NCI-H1105 (cell line): Measurements from ENCODE around the gene FAM83G.

ENCODE experiments used
- DNase-seq: peaks from one replicate; lab custom pipeline; 2025; lab: John Stamatoyannopoulos, UW

Gene FAM83G

DNA sequence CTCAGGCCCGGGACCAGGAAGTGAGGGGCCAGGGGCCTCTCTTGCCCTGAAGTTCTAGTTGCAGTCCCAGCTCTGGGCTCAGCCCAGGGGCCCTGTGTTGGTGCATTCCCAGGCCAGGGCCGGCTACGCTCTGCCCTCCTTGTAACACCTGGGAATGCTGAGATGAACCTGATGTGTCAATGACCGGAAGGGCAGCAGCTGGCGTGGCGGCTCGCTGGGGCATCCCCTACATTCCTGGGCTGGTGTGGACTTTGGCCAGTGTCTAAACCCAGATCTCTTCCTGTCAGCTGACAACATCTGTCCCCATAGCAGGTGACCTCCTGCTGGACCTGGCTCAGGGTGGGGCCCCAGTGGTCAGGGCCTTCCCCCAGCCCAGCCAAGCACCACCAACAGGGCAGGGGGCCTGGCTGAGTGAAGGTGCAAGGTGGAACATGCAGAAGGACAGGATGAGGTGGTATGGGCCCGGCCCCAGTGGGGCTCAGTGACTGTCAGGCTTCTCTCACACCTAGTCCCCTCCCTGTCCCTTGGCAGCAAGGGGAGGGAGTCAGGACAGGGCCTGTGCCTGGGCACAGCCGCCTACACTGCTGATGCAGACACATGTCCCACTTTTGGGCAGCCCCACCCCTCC, 15.9 kb downstream of the FAM83G start:
- no peak for DNase-seq

DNA sequence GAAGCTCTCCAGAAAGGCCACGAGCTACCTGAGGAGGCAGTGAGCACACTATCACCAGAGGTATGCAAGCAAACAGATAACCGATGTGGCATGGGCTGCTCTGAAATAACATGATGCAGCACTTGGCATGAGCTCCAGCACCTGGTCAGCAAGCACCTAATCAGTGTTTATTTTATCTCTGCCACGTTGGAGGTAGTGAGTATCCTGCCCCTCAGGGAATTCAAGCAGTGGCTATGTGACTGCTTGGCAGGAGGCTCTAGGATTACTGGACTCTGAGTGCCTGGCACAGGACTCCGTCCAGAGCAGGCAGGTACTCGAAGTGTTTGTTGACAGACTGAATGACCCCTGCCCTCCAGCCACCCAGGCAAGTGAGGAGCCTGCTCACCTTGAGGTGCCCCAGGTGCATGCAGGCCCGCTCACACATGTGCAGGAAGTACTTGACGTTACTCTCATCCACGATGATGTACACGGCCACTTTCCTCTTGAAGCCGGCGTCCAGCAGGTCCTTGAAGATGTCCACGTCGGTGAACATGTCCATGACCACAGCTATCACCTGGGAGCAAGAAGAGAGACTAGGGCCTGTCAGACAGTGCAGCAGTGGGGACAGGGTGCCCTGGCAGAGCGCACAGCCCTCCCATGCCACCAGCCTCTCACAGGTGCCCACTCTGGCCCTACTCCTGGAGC, 16.6 kb downstream of the FAM83G start:
- no peak for DNase-seq

DNA sequence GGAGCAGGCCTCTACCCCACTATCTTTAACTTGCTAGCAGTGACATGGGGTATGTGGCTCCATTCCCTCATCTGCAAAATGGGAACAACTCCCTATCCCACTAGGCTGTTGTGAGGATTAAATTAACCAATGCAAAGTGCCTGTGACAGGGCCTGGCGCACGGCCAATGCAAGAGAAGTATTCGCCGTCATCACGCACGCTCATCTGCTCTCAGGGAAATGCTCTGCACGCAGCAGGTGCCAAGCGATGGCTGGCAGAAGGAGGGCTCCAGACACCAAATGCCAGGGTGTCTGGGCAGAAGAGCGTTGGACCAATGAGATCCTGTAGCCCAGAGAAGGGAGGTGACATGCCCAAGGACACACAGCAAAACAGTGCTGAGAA, 17.3 kb downstream of the FAM83G start:
- DNase-seq: no peak

DNA sequence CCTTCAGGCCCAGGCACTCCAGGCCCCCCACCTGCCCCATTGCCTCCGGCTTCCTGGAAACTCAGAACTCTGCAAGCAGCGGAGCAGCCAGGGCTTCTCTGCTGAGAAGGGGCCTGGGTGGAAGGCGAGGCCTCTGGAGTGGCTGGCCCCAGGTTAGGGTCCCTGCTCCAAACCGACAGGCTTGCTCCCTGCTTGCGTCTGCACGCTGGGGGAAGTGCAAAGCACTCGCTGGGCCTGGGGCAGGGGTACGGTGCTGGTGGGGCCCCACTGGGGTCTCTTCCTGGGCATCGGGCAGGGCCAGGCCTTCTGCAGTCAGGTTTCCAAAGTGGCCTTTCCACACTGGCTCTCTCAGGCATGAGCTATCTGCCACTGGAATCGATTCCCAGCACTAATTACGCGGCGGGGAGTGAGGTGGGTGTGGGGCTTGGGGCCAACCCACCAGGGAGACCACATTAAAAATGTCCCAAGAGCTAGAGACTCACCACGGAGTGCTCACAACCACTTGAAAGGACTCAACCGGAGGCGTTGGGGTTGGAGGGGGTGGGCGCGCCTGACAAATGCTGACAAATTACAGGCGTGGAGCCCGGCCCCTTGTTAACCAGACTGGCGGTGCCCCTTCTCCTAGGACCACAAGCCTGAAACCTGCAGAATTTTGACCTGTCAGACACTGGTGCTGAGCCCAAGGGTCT, 17.9 kb downstream of the FAM83G start:
- no peak for DNase-seq

DNA sequence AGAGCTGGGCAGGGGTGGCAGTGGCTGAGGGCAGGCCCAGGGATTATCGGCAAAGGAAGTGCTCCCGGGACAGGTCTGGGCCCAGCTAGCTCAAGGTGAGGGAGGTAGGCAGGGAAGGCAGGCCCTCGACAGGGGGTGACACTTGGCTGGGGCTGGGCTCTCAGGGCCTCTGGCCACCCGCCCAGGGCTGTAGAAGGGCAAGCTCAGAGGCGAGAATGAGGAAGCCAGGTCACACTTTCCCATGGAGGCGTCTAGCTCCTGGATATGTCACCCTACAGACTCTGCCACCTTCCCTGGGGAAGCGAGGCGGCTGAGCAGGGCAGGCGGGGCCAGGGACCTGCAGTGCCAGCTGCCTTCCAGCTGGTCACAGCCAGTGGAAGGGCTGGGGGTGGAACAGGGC, 19.1 kb downstream of the FAM83G start:
- no peak for DNase-seq

DNA sequence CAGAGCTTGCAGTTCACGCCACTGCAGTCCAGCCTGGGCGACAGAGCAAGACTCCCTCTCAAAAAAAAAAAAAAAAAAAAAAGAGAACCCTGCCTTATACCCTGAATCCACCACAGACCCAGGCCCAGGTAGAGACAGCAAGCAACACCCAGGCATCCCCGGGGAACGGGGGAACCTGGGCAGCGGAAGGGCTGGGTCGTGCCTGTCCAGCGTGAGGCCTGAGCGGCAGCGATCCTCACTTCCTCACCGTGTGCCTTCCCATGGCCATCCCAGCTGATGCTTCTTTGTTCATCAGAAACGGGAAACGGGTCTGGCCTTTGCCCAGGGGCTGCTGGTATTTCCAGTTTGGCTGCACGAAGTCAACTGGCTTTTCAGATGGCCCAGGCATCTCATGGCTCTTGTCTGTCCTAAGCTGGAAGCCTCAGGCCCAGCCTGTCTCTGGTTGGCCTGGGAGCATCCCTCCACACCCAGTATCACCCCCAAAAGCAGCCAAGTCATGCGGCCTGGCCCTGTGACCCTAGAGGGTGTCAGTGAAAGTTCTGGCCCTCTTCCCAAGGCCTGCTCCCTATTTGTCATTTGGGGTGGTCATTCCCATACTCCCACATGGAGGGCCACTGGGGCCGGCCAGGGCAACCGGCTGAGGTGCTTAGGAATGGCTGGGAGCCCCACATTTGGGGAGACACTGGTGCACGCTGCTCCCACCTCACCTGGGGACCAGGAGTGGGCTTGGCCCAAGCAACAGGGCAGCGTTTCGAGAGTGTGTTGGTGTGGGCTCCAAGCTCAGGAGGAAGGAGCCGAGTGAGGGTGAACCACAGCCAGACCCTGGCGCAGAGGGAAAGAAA, 20.1 kb downstream of the FAM83G start:
- DNase-seq: no peak

DNA sequence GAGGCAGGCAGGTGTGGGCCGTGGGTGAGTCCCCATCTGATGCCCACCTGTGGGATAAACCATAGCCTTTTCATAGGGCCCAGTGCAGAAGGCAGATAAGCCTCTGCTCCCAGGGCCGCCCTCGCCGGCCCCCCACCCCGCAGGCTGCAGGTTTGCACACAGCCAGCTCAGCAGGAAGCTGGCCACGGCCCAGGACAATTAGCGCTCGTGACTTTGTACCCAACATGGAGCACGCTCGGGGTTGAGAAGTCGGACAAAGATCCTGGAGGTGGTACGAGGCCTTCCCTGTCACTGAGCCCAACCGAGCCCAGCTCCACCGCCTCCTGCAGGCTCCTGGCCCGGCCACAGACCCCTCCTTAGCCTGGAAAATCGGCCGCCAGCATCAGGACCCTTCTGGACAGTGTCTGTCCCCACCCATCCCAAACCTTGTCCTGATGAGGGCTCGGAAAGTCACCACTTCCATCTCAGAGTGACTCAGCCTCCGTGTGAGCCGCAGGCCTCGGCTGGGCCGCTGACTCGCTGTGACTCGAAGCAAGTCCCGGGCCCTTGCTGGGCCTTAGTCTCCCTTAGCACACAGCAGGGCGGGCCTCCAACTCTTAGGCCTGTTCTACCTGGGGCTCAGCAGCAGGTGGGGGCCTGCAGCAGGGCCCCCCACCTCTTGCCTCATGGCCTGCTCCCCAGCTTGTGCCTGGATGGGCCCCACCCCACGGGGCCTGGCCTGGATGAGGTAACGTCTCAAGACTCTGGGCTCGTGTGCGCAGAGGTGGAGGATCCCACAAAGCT, 22.7 kb downstream of the FAM83G start:
- DNase-seq: no peak

DNA sequence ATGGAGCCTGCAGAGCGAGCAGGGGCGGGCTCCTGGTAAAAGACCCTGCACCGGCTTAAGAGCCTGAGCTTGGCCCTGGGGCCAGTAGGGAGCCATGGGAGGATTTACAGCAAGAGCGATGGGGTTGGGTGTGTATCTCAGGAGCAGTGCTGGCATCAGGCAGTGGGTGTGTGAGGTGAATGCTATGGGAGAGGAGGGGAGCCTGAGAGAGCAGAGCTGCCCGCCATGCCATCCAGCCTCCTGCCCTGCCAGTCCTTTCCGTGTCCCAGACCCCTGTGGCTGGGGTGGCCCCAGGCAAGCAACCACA, 23.3 kb downstream of the FAM83G start:
- DNase-seq: no peak

DNA sequence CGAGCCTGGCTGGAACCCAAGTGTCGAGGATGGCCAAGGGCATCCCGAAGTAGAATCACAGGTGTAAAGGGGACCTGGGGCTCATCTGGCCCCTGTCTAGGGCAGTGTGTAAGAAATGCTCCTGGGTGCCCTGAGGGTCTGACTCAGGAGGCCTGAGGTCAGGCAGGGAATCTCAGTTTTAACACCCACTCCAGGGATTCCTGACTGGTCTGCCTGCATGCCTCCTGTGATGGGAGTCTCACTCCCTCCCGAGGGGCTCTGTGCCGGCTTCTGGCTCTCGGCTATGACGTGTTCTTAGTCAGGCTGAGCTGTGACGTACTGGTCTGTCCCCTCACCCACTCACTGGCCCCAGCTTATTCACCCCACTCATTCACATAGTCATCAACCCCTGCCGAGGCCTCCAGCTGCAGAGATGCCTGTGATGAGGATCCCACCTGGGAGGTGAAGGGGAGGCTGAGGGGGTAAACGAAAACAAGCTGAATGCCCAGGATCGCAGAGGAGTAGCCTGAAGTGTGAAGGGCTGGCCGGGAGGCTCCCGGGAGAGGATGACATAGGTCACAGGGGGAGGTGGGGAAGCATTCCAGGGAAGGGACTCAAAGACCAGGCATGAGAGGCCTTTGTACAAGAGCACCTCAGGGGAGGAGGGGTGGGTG, 23.8 kb downstream of the FAM83G start:
- no peak for DNase-seq

DNA sequence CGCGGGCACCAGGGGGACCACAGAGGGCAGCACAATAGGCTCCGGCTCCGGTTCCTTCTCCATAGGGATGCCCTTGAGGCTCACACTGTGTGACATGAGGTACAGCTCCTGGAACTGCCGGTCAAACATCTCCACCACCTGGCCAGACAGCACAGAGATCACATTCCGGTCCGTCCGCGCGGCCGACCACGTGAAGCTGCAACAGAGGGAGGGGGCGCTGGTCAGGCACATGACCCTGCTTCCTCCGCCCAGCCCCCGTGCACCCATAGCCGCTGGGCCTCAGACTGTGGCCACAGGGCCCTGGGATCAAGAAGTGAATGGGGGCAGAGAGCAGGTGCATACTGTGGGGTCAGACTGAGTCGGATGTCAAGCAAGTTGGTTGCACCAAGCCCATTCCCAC, 25.9 kb downstream of the FAM83G start:
- no peak for DNase-seq

DNA sequence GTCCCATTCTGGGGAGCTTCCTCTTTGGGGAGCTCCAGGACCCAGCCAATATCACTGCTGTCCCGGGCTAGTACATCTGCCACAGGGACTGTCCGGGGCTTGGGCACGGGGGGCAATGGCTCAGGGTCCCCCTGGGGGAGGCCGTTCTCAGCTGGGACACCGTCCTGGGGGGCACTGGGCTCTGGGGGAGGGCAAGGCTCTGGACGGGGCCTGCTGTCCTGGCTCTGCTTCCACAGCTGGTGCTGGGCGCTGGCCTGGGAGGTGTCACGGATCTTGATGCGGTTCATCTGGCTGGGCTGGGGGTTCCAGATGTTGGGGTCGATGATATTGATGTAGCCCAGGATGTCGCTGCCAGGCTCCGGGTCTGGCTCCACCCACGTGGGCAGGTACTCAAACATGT, 26.5 kb downstream of the FAM83G start:
- no peak for DNase-seq

DNA sequence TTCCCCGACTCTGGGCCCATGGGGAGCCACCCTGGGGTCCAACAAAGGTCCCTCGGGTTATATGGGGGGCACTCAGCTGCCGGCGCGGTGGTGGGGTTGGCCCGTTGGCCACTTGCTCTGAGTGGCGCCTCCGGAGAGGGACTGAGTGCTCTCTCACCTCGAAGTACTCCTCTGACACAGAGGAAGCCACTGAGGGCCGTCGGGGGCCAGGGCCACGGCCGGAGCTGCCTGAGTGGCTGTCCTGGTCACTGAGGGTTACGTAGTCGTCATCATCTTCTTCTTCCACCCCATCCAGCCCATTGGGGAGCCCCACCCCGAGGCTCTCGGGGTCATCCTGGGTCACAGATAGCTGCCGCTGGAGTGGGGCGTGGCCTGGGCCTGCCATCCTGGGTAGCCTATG, 26.9 kb downstream of the FAM83G start:
- no peak for DNase-seq

DNA sequence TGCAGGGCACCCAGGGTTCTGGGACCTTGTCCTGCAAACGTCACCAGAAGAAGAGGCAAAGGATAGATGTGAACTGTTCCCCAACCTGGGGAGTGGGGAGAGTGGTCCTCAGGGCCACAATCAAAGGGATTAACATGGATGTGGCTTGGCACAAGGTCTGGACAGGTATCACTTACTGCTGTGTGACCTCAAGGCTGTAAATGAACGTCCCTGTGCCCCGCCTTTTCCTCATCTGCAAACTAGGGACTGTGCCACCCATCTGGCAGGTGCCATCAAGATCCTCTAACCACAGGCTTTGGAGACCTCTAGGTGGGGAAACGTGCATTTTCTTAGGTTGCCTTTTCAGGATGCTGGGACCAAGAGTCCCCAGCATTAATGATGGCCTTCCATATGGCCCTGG, 27.5 kb downstream of the FAM83G start:
- no peak for DNase-seq

DNA sequence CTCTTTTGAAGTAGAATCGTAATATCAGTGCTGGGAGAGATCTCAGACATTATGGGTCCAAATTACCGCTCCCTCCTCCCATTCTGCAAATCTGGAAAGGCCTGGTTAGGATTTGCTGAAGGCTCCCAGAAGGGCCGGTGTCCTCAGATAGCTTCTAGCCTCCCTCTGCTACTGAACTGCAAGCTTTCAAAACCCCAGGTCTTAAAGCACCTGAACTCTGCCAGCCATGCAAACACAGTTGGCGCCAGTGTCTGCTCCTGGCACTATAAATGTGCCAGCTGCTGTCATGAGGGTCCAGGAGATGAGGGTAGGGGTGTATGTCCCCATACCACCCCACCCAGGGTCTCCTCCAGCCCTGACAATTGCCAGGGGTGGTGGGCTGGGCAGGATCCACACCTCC, 28.4 kb downstream of the FAM83G start:
- DNase-seq: no peak

DNA sequence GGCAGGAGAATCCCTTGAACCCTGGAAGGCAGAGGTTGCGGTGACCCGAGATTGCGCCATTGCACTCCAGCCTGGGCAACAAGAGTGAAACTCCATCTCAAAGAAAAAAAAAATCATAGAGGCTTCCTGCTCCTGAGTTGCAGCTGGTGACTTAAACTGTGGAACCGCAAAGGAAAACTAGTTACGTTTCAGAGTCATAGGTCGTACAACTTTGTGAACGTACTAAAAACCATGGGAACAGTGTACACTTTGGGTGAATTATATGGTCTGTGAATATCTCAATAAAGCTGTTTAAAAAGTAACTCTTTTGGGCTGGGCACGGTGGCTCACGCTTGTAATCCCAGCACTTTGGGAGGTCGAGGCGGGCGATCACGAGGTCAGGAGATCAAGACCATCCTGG, 29.0 kb downstream of the FAM83G start:
- no peak for DNase-seq

DNA sequence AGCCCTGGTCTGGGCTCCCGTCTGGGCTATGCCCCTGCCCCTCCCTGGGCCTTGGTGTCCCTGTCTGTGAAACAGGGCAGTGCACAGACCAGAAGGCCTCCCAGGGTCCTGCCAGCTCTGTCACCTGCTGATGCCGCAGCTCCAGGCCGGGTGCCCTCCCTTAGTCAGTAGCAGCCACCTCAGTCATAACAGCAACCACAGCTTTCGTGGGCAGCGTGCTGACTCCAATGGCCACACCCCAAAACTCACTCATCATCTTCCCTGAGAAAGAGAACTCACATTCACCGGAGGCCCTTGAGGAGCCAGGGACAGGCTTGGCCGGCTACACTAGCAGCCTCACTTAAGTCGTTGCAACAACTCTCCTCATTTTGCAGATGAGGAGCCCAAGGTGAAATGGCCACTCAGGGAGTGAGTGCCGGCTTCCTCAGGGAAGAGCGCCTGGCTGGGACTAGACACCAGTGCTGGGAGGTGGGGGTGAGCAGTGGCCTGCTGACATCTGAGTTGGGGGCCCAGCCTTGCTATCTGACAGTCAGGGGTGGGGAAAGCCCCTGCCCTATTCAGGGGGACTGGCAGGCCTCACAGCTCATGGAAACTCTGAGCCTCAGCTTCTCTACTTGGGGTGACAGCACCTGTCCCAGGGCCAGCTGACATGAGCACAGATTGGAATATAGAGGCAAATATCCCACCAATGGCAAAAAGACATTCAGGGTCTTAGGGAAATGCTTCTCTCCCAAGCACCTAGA, 30.0 kb downstream of the FAM83G start:
- DNase-seq: no peak

DNA sequence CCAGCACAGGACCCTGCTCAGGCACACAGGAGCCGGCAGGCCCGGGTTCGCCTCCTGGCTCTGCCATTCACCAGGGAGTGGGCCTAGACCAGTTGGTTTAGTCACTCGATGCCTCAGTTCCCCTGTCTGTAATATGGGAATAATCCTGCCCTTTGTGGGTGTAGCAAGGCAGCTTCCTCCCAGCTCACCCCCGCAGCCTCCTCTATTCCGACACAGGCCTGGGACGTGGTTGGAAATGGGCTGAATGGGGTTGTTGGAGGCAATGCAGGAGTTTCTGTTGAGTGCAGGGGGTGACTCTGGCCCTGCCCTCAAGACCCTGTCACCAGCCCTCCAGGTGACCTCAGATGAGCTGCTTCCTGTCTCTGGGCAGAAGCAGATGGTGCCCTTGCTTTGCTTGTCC, 32.8 kb downstream of the FAM83G start:
- DNase-seq: no peak

DNA sequence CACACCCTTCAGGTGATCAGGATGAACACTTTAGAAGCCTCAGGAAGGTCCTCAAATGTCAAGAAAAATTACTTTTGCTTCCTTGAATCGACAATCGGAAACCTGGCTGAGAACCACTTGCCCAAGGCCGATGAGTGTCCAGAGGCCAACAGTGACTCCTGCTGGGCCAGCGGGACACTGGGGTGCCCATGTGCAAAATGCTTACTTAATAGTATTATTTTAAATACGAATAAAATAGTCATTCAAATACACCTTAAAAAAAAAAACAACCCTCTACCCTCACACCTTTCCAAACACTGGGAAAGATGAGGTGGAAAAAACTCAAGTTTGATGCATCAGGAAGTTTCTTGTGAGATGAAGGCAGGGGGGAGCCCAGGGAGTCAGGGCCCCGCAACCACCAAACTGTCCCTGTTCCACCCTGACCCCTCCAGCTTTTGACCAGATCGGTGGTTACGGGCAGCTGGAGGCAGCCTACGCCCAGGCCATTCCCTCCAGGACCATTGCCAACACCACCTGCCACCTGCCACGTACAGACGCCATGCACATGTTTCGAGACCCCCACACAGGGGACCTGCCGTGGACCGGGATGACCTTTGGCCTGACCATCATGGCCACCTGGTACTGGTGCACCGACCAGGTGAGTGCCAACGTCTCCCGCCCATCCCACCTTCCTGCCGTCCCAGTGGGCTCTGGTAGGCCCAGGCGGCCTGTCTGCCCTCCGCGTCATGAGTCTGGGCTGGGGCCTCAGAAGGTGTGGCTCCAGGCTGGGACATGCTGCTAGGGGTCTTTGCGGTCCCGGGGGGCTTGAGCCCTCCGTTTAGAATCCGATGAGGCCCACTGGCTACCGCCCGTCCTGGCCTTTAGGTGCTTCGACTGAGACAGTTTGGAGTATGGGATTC, 33.7 kb downstream of the FAM83G start:
- no peak for DNase-seq

DNA sequence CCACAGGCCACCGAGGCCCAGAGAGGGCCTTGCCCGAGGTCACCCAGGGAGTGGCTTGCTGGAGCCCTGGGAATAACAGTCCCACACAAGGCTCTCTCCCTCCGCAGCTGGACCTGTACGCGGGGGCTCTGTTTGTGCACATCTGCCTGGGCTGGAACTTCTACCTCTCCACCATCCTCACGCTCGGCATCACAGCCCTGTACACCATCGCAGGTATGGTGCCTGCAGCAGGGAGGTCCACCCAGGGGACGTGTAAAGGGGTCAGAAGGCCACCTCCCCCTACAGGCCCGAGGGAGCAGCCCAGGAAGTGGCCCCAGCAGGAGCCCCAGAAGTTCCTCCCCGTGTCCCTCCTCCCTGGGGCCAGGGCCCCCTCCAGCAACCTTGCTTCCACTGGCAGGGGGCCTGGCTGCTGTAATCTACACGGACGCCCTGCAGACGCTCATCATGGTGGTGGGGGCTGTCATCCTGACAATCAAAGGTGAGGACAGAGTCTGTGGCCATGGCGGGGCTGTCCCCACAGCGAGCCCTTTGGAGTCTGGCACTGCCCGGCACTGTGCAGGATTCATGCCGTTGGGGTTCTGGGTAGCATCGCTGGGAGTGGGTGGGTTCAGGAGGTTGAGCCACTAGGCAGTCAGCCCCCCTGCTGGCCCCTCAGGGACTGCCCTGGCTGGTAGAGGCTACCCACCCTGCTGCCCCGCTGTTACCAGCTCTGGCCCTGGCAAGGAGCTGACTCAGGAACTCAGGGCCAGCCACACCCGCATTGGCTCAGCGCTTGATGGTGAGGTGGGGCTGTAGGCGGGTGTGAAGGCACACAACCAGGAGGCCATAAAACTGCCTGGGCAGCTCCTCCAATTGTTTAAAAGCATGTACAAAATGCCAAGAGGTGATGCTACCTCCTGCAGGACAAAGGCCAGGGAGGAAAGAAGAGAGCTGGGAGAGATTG, 35.3 kb downstream of the FAM83G start:
- no peak for DNase-seq
